ENCODE results near the gene ALAD. TPM values are rescaled to one million over a fixed set of nuclear protein-coding genes. Genes with fewer than 3 reads are reported as not detected.

ALAD gene
- total and polyA plus RNA-seq, 9 of the 15 experiments (the other 6 are each of a cell fraction or from before 2014, with no cell fraction given) = 1.3 to 12.7 (median 6.8) TPM

- no TSS peak for BruUV-seq (replicated peaks)
- Histone ChIP-seq H3K9me3 (replicated peaks; ENCODE audit: control insufficient read depth, insufficient read depth, low read depth, low read length) (no peaks in the 10 kb centered on the region), H4K20me1 (replicated peaks; ENCODE audit: control insufficient read depth, insufficient read depth, low read length) (0 out of 2 replicates have a peak, but pooled peaks cover 3% of the 10 kb centered on the region), H3K4me1 (replicated peaks in 1 of 2; ENCODE audit: control insufficient read depth in 2 of 2, insufficient read depth in 2 of 2, low read length in 2 of 2) (peaks cover 16 to 20% of the 10 kb centered on the region in 2 experiments; a peak in 4 of 5 replicates), H3K4me3 (no peak overlapping the region), H3K9me1 (ENCODE audit: control insufficient read depth, insufficient read depth, low read length) (no peaks in the 10 kb centered on the region), H3K27me3 (ENCODE audit: control insufficient read depth in 2 of 2, insufficient read depth in 2 of 2, low read length in 2 of 2) (0 out of 5 replicates have a peak, but pooled peaks cover 0 to 9% of the 10 kb centered on the region in 2 experiments), H3K27ac (ENCODE audit: extremely low read depth, low read depth, low read length) (no peak overlapping the region), H3K36me3 (ENCODE audit: control insufficient read depth, insufficient read depth, low read length) (no peaks in the 10 kb centered on the region), H3K9ac (ENCODE audit: insufficient read depth in 1 of 2, low read depth in 2 of 2, low read length in 2 of 2) (no peak overlapping the region), H2AFZ (ENCODE audit: low read depth, low read length) (no peak overlapping the region), H3K4me2 (ENCODE audit: insufficient read depth, low read length) (no peak overlapping the region), H3K79me2 (ENCODE audit: control insufficient read depth, insufficient read depth, low read length) (no peaks in the 10 kb centered on the region)
- CTCF ChIA-PET (ENCODE audit: low intra/inter-chr PET ratio) = no interaction called here
- no peak for DNase-seq (ENCODE audit: extremely low read depth in 1 of 4, low spot score in 3 of 4)
- 6% methylated on average over 1 of the region's 1 CpG for WGBS (ENCODE audit: insufficient coverage, low coverage, missing lambda C conversion rate)
- ATAC-seq = no peak
- intact Hi-C loops (cut with micrococcal nuclease) = loop anchor here (5.0 kb wide), 1 partner anchor 298 kb away; no protein-coding TSS in a partner anchor
- in situ Hi-C loops (cut with MboI) = no loop called here
- POLR2A ChIA-PET = interaction anchor here (1.0 kb wide), 1 partner anchor 40 kb away, joined by 3 read pairs; no protein-coding TSS in a partner anchor
- FAIRE-seq = no peak
- no peak for TF ChIP-seq PBX2 (CRISPR knock-in tag; IDR thresholded peaks at IDR 0.05; ENCODE audit: low read depth)
- no peak for TF ChIP-seq PBX2 (tag; conservative IDR thresholded peaks at IDR 0.05; ENCODE audit: low read depth)
- TF ChIP-seq ZBTB40 (IDR thresholded peaks at IDR 0.05) = no peak
- TF ChIP-seq ZBTB40 (CRISPR knock-in tag; IDR thresholded peaks at IDR 0.05) = no peak
- TF ChIP-seq, protein P1, sequence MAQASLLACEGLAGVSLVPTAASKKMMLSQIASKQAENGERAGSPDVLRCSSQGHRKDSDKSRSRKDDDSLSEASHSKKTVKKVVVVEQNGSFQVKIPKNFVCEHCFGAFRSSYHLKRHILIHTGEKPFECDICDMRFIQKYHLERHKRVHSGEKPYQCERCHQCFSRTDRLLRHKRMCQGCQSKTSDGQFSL (CRISPR knock-in tag; IDR thresholded peaks at IDR 0.05) = no peak
- TF ChIP-seq, protein P1 (tag; IDR thresholded peaks at IDR 0.05) = no peak
- no peak for TF ChIP-seq ZNF584 (CRISPR knock-in tag; IDR thresholded peaks at IDR 0.05; ENCODE audit: low read depth)
- TF ChIP-seq FOXA1 (IDR thresholded peaks at IDR 0.05; ENCODE audit: borderline replicate concordance) = no peak
Measured at GRCh38 chr9:113359385-113359784, 41.7 kb downstream of the ALAD start.
